Dermis microvascular lymphatic vessel endothelial cell (primary cell): ENCODE data around the gene PTPRE. TPM values are rescaled to one million over a fixed set of nuclear protein-coding genes. Genes with fewer than 3 reads are reported as not detected.

Source experiments
- DNase-seq, 2 donors: peaks; one replicate each; pipeline versions ENCODE4 v3.0.0 to v3.0.0-alpha.2; 2010; ENCODE audit warnings: low read depth in 2 of 2
- total RNA-seq: library from RNA; depleted of rRNA; stranded (reverse); fragments of >200 nt; gene quantifications from 2 replicates; pipeline ENCODE4 v1.2.1, GENCODE V29; 2014

PTPRE gene
- total RNA-seq, 1 donor from 2014 or later: 117 TPM

DNA sequence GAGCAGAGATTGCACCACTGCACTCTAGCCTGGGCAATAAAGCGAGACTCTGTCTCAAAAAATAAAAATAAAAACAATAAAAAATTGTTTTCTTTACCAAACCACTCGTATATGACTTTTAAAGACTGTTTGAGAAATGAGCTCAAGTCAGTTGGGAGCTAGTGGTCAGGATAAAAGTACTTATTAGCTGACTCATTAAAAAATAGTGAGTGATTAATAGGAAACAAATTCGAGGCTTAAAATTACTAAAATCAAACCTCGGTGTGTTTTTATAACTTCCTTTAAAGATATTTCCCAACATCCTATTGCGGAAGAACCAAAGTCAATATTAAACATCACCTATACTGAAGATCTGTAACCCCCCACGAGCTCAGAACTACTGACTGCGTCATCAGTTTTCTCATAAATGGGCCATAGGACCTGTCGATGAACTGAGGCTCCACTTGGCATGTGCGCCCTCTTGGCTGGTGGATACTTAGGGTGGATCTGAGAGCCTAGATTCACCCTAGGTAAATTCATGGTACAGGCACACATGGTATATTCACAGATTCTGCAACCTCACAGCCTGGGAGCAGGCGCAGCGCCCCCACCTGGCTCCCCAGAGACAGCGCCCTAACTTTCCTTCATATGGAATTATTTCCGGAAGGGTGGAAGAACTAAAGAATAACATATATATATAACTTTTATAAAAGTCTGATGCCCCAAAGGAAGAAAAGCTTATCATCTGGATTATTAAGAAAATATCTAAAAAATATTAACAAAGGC is 210.1 kb downstream of the PTPRE start:
- no peak for DNase-seq

DNA sequence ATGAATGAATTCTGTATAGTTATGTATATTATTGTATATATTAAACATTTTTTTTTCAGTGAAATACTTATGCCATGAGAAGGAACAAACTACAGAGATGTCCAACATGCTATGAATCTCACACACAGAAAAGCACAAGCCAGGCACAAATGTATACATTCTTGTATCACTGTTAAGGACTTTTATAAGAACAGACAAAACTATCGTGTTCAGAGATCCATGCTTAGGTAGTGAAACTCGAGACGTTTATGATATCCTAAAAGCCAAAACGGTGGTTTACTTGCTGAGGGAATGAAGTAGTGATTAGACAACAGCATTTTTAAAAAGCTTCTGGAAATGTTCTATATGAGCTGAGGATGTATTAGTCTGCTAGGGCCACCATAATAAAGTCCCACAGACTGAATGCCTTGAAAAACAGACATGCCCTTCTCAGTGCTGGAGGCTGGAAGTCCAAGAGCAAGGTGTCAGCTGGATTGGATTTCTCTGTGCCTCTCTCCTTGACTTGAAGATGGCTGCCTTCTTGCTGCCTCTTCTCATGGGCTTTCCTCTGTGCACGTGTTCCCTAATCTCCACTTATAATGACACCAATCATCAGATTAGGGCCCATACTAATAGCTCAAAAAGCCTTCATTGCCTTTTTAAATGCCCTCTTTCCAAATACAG is 215.0 kb downstream of the PTPRE start:
- no peak for DNase-seq

DNA sequence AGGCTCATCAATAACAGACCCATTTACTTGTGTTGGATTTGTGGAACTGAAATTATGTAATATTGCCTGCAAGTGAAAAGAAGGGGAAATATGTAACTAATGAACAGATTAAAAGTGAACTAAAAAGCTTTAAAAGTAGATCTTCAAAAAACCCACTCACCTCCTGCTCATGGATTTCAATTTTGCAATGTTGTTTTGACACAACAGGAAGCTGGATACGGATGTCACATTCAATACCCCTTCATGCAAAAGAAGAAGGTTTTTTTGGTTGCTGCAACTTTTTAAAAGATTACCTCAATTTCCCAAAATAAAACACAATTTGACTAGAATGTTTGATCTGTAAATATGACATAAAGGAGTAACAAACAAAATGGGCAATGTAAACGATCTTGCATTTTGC is 216.0 kb downstream of the PTPRE start:
- peak in 1 of 2 donors; percentile 3 for DNase-seq

DNA sequence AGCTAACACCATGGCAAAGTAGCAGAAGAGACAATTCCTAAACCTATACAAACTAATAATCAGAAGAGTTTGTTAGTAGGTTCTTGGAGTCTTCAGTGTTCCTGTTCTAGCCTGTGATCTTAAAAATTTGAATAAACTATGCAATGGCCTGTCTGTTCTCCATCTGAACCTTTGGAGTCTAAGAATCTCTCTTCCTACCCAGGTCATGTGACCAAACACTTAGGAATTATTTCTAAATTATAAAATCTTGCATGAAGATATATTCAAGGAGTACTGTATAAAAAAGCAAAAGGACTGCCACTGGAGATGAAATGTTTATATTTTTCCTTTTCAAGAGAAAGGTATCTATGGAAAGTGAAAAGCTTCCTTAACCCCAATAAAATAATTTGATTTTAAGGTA is 216.9 kb downstream of the PTPRE start:
- no peak for DNase-seq

GRCh38 chr10:128124813-128125403 is 218.0 kb downstream of the PTPRE start:
- peak; percentile 2 to 30 for DNase-seq

DNA sequence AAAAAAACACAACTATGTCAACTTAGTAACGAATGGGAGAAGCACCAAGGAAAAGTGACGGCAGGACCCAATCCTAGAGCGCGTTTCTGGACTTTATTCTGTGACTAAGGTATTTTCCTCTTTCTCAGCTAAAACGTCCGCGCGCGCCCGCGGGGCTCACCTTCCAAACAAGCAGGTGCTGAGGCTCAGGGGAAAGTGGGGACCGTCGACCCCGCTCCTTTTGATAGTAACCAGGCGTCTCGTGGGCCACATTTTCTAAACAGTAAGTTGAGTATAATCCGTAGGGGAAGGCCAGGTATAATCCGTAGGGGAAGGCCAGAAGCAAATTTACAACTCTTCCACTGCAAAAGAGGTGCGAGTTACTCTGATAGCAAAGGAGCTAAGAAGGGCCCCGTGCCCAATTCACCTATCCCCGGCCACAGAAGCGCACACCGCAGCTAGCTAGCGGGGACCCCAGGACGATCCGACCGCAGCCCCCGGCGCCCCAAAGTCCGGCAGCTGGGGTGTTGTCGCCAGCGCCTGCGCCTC is 218.6 kb downstream of the PTPRE start:
- no peak for DNase-seq

GRCh38 chr10:128125944-128126764 is 219.3 kb downstream of the PTPRE start, which contains the start of gene MKI67:
TSS of gene MKI67 (minus strand) at chr10:128126423. CDS start at chr10:128125667, 756 bp downstream.
- DNase-seq: peak; percentile 68 to 90

GRCh38 chr10:128128582-128128981 is 221.7 kb downstream of the PTPRE start:
- DNase-seq: no peak

GRCh38 chr10:128130051-128130450 is 223.1 kb downstream of the PTPRE start:
- peak in 1 of 2 donors; percentile 34 for DNase-seq

Other genes with a start within 250 kb of the PTPRE start
- not detected in 2 replicates for gene FOXI2, start 169.9 kb upstream of the PTPRE start, total RNA-seq
- 0.13 and 0.25 TPM in 2 replicates for gene CLRN3, start 14.2 kb upstream of the PTPRE start, total RNA-seq
- gene MKI67, start 219.3 kb downstream of the PTPRE start, total RNA-seq: 9.0 and 15.4 TPM in 2 replicates